OCI-LY1 (cell line): ENCODE results near the gene CD160.

Experiments used
- H2AFZ ChIP-seq: fragments of 200-600 bp; sonication (generic), shearing (Covaris generic); 2 replicates; pipeline ENCODE4 v1.6.0; 2014; ENCODE audit warnings: antibody characterized with exemption, mild to moderate bottlenecking, low read length
- H3F3A ChIP-seq: fragments of 200-600 bp; sonication (generic), shearing (Covaris generic); 2 replicates; pipeline ENCODE4 v1.6.0; 2014; ENCODE audit warnings: mild to moderate bottlenecking, antibody characterized with exemption, low read length, moderate library complexity; ENCODE audit not compliant: insufficient read depth
- H3K27ac ChIP-seq: fragments of 200-600 bp; sonication (generic); 2 replicates; pipeline ENCODE4 v1.5.1; 2014; ENCODE audit warnings: low read length, mixed run types, mild to moderate bottlenecking, low read depth; ENCODE audit not compliant: poor library complexity, severe bottlenecking
- H3K27me3 ChIP-seq: fragments of 200-600 bp; sonication (generic); 2 replicates; pipeline ENCODE4 v1.6.0; 2014; ENCODE audit warnings: antibody characterized with exemption, mild to moderate bottlenecking, low read length, moderate library complexity; ENCODE audit not compliant: insufficient read depth
- H3K36me3 ChIP-seq: fragments of 200-600 bp; sonication (generic); 2 replicates; pipeline ENCODE4 v1.6.1; 2014; ENCODE audit warnings: mild to moderate bottlenecking, antibody characterized with exemption, low read length, moderate library complexity, mixed read lengths; ENCODE audit not compliant: insufficient read depth
- H3K4me1 ChIP-seq: fragments of 200-600 bp; sonication (generic); 2 replicates; pipeline ENCODE4 v1.5.1; 2014; ENCODE audit warnings: mild to moderate bottlenecking, low read length, moderate library complexity; ENCODE audit not compliant: insufficient read depth, severe bottlenecking
- H3K4me2 ChIP-seq: fragments of 200-600 bp; sonication (generic), shearing (Covaris generic); 2 replicates; pipeline ENCODE4 v1.6.1; 2014; ENCODE audit warnings: low read length
- H3K4me3 ChIP-seq: fragments of 200-600 bp; sonication (generic); 2 replicates; pipeline ENCODE4 v1.5.1; 2014; ENCODE audit warnings: low read length, low read depth, mild to moderate bottlenecking, mixed read lengths; ENCODE audit not compliant: poor library complexity, severe bottlenecking
- H3K79me2 ChIP-seq: fragments of 200-600 bp; shearing (Covaris generic); 2 replicates; pipeline ENCODE4 v1.6.1; 2016; ENCODE audit warnings: mixed run types, low read length, mixed read lengths; ENCODE audit not compliant: insufficient read depth
- H3K9ac ChIP-seq: fragments of 200-600 bp; sonication (generic), shearing (Covaris generic); 2 replicates; pipeline ENCODE4 v1.6.1; 2014; ENCODE audit warnings: mild to moderate bottlenecking, low read length, mixed read lengths
- H3K9me2 ChIP-seq: fragments of 200-600 bp; sonication (generic), shearing (Covaris generic); 2 replicates; pipeline ENCODE4 v1.6.1; 2014; ENCODE audit warnings: low read depth, mild to moderate bottlenecking, low read length, mixed read lengths
- H3K9me3 ChIP-seq: fragments of 200-600 bp; shearing (Covaris generic); 2 replicates; pipeline ENCODE4 v1.6.1; 2014; ENCODE audit warnings: low read length, mixed read lengths
- H4K20me1 ChIP-seq: fragments of 200-600 bp; sonication (generic), shearing (Covaris generic); 2 replicates; pipeline ENCODE4 v1.6.0; 2016; ENCODE audit warnings: mild to moderate bottlenecking, low read length; ENCODE audit not compliant: insufficient read depth
- CTCF ChIP-seq: fragments of 200-600 bp; sonication (generic), shearing (Covaris generic); IDR thresholded peaks from 2 replicates; pipeline ENCODE4 v1.5.1; 2017; ENCODE audit warnings: mild to moderate bottlenecking, antibody characterized with exemption, low read length, moderate library complexity, mixed read lengths
- EZH2 ChIP-seq: fragments of 200-600 bp; sonication (generic), shearing (Covaris generic); IDR thresholded peaks from 2 replicates; pipeline ENCODE4 v1.8.0; 2017; ENCODE audit warnings: borderline replicate concordance, mixed run types, mild to moderate bottlenecking, antibody characterized with exemption, low read length, moderate library complexity, mixed read lengths

The CD160 gene

GRCh38 chr1:145785547-145785946, 66.2 kb downstream of the CD160 start:
- Histone ChIP-seq H3F3A (no peaks in the 10 kb centered on the region), H3K36me3 (peaks cover 21% of the 10 kb centered on the region; the same call in 1 of the 2 replicates), H3K79me2 (no peaks in the 10 kb centered on the region), H3K27ac (no peak overlapping the region), H3K9me2 (no peaks in the 10 kb centered on the region), H3K4me1 (no peaks in the 10 kb centered on the region), H4K20me1 (no peaks in the 10 kb centered on the region), H3K4me2 (no peak overlapping the region), H3K4me3 (no peak overlapping the region), H3K9ac (no peak overlapping the region), H3K27me3 (no peaks in the 10 kb centered on the region), H3K9me3 (no peaks in the 10 kb centered on the region), H2AFZ (no peak overlapping the region)
- TF ChIP-seq EZH2 (no peak), CTCF (no peak)

- Histone ChIP-seq H3K4me3 (no peak overlapping the region), H3K9me3 (no peaks in the 10 kb centered on the region), H2AFZ (no peak overlapping the region), H3K79me2 (no peaks in the 10 kb centered on the region), H3K27ac (no peak overlapping the region), H4K20me1 (no peaks in the 10 kb centered on the region), H3K27me3 (no peaks in the 10 kb centered on the region), H3K9ac (no peak overlapping the region), H3F3A (no peaks in the 10 kb centered on the region), H3K4me2 (no peak overlapping the region), H3K9me2 (no peaks in the 10 kb centered on the region), H3K4me1 (no peaks in the 10 kb centered on the region), H3K36me3 (peaks cover 17% of the 10 kb centered on the region; the same call in 1 of the 2 replicates)
- TF ChIP-seq CTCF (no peak), EZH2 (no peak)
Measured at GRCh38 chr1:145786271-145786670, 67.0 kb downstream of the CD160 start.

GRCh38 chr1:145788580-145788979, 69.3 kb downstream of the CD160 start:
- no peaks in the 10 kb centered on the region for H3K9me3 ChIP-seq
- H3K27ac ChIP-seq = no peak overlapping the region
- no peak overlapping the region for H3K4me2 ChIP-seq
- no peak overlapping the region for H3K9ac ChIP-seq
- no peaks in the 10 kb centered on the region for H3K79me2 ChIP-seq
- no peaks in the 10 kb centered on the region for H3K27me3 ChIP-seq
- peaks cover 10% of the 10 kb centered on the region; the same call in 1 of the 2 replicates for H3K36me3 ChIP-seq
- H3K4me1 ChIP-seq = no peaks in the 10 kb centered on the region
- no peak overlapping the region for H3K4me3 ChIP-seq
- no peaks in the 10 kb centered on the region for H4K20me1 ChIP-seq
- H3K9me2 ChIP-seq = no peaks in the 10 kb centered on the region
- H3F3A ChIP-seq = no peaks in the 10 kb centered on the region
- TF ChIP-seq EZH2 = no peak
- TF ChIP-seq CTCF = no peak
- H2AFZ ChIP-seq = no peak overlapping the region
